Prostate gland (tissue), 2 donors: ENCODE results near the gene CXXC5.

ENCODE experiments used
- CTCF ChIP-seq, 4 experiments: fragments of 200-600 bp in 2 of 4; fragments of 450-650 bp in 2 of 4; sonication (generic) in 2 of 4; IDR thresholded peaks; 1 replicate in 3 of 4; 2 replicates in 1 of 4; pipeline ENCODE4 v1.5.1; 2016 to 2019; ENCODE audit warnings: antibody characterized with exemption in 4 of 4, mild to moderate bottlenecking in 2 of 4, moderate library complexity in 2 of 4
- POLR2A ChIP-seq: fragments of 450-650 bp; IDR thresholded peaks from one replicate; pipeline ENCODE4 v1.6.1; 2016; ENCODE audit warnings: antibody characterized with exemption, mild to moderate bottlenecking

- TF ChIP-seq CTCF (IDR thresholded peaks at IDR 0.05) (no peak), POLR2A (no peak)
These were observed 46.5 kb downstream of the CXXC5 start for GRCh38 chr5:139694556-139695177.
